Measurements from ENCODE around the gene MOB2.

MOB2 gene

GRCh38 chr11:1470681-1471611 is 15.6 kb downstream of the MOB2 start:
- no peak for DNase-seq (ENCODE audit: low read depth)

- no peak for DNase-seq (ENCODE audit: low read depth)
Observed at GRCh38 chr11:1469911-1470680, 16.5 kb downstream of the MOB2 start.

GRCh38 chr11:1469287-1469910 is 17.2 kb downstream of the MOB2 start:
- no peak for DNase-seq (ENCODE audit: low read depth)

- no peak for DNase-seq (ENCODE audit: low read depth)
Observed at GRCh38 chr11:1468473-1469066, 18.0 kb downstream of the MOB2 start.

GRCh38 chr11:1468002-1468401 is 18.6 kb downstream of the MOB2 start:
- DNase-seq (ENCODE audit: low read depth): no peak

- no peak for DNase-seq (ENCODE audit: low read depth)
Observed at GRCh38 chr11:1467270-1467669, 19.3 kb downstream of the MOB2 start.

GRCh38 chr11:1466784-1467183 is 19.8 kb downstream of the MOB2 start:
- no peak for DNase-seq (ENCODE audit: low read depth)

- no peak for DNase-seq (ENCODE audit: low read depth)
Observed at GRCh38 chr11:1463056-1463455, 23.5 kb downstream of the MOB2 start.

GRCh38 chr11:1462698-1462975 is 23.9 kb downstream of the MOB2 start:
- no peak for DNase-seq (ENCODE audit: low read depth)

- DNase-seq (ENCODE audit: low read depth): no peak
Observed at GRCh38 chr11:1461826-1462697, 24.5 kb downstream of the MOB2 start.

- no peak for DNase-seq (ENCODE audit: low read depth)
Observed at GRCh38 chr11:1460986-1461825, 25.4 kb downstream of the MOB2 start.

- no peak for DNase-seq (ENCODE audit: low read depth)
Observed at GRCh38 chr11:1460396-1460985, 26.1 kb downstream of the MOB2 start.

- DNase-seq (ENCODE audit: low read depth): no peak
Observed at GRCh38 chr11:1459764-1460395, 26.7 kb downstream of the MOB2 start.

- DNase-seq (ENCODE audit: low read depth): no peak
Observed at GRCh38 chr11:1459219-1459575, 27.4 kb downstream of the MOB2 start.

GRCh38 chr11:1458340-1459218 is 28.0 kb downstream of the MOB2 start:
- no peak for DNase-seq (ENCODE audit: low read depth)

GRCh38 chr11:1457856-1458255 is 28.7 kb downstream of the MOB2 start:
- DNase-seq (ENCODE audit: low read depth): no peak

GRCh38 chr11:1457326-1457680 is 29.3 kb downstream of the MOB2 start:
- no peak for DNase-seq (ENCODE audit: low read depth)

- DNase-seq (ENCODE audit: low read depth): no peak
Observed at GRCh38 chr11:1456596-1457325, 29.8 kb downstream of the MOB2 start.

All from activated T-helper 1 cell treated with Interleukin-2 at 50 U/mL for 16 hours (primary cell).